NCI-H226 (cell line): Measurements from ENCODE around the gene MORC1.
"Not testable (repeated sequence)": the region's sequence is repeated elsewhere in the genome, so short reads cannot be mapped to it uniquely, and the experiment has no call there.

Source experiments
- DNase-seq: peaks from one replicate; pipeline ENCODE4 v3.0.0-alpha.2; 2015

MORC1 gene, protein sequence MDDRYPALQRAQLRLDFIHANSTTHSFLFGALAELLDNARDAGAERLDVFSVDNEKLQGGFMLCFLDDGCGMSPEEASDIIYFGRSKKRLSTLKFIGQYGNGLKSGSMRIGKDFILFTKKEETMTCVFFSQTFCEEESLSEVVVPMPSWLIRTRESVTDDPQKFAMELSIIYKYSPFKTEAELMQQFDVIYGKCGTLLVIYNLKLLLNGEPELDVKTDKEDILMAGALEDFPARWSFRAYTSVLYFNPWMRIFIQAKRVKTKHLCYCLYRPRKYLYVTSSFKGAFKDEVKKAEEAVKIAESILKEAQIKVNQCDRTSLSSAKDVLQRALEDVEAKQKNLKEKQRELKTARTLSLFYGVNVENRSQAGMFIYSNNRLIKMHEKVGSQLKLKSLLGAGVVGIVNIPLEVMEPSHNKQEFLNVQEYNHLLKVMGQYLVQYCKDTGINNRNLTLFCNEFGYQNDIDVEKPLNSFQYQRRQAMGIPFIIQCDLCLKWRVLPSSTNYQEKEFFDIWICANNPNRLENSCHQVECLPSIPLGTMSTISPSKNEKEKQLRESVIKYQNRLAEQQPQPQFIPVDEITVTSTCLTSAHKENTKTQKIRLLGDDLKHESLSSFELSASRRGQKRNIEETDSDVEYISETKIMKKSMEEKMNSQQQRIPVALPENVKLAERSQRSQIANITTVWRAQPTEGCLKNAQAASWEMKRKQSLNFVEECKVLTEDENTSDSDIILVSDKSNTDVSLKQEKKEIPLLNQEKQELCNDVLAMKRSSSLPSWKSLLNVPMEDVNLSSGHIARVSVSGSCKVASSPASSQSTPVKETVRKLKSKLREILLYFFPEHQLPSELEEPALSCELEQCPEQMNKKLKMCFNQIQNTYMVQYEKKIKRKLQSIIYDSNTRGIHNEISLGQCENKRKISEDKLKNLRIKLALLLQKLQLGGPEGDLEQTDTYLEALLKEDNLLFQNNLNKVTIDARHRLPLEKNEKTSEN

DNA sequence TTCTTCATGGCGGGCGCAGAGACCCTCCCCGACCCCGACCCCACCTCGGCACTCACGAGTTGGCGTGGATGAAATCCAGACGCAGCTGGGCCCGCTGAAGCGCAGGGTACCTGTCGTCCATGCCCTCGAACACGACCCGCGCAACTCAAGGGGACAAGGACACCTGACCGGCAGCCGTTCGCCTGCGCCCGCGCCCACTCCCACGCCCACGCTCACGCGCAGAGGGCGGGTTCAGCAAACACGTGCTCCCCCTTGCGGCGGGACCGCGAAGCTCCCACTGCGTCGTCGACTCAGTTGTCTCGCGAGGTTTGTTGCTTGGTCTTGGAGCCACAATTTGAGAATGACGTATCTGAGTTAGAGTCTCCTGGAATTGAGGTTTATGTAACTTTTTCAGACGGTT lies at the start of gene MORC1:
Gene MORC1, minus strand, starts transcription at position 196 of the 400 bp plus-strand sequence. Its CDS starts 75 bp downstream, at position 121.
- no peak for DNase-seq

DNA sequence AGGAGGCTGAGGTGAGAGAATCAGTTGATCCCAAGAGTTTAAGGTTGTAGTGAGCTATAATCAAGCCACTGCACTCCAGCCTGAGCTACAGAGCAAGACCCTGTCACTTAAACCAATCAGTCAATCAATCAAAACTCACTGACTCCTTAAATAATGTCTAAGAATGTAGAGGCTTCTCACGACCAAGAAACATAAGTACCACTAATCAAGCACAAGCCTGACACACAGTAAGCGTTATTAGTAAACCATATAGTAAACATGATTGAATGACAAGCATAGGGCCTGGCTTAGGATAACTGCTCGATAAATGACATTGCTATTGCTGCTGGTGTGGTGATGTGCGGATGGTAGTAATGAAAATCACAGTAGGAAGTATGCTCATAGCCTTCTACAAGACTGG lies 48.0 kb upstream of the MORC1 start:
- no peak for DNase-seq

DNA sequence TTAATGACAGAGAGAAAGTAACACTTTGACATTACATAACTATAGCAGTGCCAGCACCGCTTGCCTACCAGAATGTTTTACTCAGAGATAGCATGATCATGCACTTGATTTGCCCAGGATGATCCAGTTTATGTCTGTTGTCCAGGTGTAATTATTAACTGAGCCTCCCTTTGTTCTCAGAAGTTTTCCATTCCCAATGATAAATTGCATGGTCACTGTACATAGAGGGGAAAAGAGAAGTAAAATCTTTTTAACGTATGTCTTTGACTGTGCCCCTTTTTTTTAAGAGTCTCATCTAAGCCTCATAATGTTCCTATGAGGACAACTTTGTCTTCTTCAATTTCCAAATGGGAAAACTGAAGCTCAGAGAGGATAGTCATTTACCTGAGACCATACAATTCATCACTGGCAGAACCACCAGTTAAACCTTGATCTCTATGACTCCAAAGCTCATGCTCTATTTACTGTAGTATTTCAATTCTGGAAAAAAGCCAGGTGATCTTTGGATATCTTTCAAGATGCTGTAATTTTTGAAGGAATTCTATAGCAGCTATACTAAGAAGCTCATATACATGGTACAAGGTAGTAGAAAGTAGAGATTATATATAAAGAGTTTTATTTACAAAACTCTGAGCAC lies 43.7 kb upstream of the MORC1 start:
- DNase-seq, result no peak

DNA sequence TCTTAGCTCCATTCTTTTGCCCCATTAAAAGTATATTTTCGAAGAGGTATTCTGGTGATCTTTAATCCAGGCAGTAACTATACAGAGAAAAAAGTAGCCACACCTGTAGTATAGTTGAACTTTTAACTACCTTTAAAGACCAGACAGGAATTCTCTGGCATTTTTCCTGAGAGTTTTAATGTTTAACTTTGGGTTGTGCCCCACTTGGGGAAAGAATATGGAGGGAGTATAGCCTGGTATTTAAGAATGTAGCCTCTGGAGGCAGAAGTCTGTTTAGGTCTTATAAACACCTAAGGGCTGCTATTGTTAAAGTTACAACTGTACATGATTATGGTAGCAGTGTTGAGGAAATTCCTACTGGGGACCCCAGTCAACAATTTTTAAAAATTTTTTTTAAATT lies 37.9 kb upstream of the MORC1 start:
- DNase-seq, result no peak

DNA sequence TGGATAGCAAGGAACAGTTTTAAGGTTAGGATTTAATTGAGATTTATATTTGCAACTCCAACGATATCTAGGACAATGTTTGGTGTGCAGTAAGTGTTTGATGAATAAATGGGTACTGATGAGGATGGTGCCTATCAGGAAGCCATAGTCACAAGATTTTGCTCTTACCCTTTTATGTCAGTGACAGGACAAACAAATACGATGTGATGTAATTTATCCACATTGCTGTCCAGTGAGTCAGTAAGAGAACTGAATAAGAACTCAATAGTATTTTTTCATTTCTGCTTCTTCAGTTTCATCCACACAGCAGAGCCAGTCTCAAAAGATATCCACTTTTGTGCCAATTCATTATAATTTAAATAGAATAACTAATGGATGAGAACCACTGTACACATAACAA lies 37.0 kb upstream of the MORC1 start:
- no peak for DNase-seq

DNA sequence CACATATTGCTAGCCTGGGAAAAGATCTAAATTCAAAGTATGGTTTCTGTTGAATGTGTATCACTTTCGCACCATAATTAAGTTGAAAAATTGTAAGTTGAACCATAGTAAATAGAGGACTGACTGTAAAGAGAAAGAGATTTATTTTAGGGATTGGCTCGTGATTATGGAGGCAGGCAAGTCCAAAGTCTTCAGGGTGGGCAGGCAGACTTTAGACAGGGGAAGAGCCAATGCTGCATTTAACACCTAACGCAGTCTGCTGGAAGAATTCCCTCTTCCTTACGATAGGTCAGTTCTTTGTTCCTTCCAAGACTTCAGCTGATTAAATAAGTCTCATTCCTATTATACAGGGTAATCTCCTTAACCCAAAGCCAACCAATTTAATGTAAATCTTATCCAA lies 34.4 kb upstream of the MORC1 start:
- no peak for DNase-seq

DNA sequence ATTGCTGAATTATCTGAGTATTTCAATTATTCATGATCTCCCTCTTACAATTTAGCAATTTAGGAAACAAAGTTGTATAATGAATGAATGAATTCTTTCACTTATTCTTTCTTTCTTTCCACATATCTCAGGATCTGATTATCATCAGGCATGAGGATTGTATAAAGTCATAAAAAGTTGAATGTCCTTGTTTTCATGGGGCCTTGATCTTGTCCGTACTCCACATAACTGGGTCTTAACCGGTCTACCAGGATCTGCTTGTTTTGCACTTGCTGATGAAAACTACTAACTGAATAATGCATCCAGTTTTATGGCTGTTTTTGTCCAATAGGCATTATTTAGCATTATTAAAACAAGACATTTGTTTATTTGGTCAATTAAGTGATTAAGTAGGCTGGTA lies 31.1 kb upstream of the MORC1 start:
- DNase-seq, result no peak

DNA sequence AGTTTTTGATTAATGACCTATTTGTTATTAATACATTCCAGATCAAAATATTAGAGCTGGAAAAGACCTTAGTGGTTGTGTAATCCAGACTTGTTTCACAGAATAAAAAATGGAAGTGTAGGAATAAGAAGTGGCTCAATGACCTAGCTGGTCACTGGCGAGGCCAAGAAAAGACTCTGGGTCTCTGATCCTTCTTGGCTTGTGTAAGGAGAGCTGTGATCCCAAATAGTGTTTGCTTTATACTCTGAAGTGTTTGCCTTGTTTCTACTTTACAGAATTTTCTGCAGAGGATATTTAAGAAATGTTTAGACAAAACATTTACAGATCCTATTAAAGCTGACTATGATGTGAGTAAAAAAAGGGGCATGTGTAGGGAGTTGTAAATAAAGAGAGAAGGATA lies 25.7 kb upstream of the MORC1 start:
- no peak for DNase-seq

DNA sequence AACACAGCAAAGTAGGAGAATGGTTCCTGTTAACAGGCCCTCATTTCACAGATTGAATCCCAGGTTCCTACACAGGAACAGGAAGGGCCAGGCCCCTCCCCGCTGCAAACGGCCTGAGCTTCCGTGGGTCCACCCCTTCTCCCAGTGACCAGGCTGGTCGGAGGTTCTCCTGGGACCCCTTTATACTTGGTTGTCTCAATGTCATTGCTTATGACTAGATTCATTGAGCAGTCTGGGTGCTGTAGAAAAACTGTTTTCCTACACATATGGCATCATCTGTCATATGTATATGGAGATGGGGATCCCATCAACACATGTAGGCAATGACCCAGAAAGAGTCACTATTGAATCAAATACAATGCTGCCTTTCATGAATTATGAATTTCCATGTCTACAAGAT lies 22.4 kb upstream of the MORC1 start:
- no peak for DNase-seq

DNA sequence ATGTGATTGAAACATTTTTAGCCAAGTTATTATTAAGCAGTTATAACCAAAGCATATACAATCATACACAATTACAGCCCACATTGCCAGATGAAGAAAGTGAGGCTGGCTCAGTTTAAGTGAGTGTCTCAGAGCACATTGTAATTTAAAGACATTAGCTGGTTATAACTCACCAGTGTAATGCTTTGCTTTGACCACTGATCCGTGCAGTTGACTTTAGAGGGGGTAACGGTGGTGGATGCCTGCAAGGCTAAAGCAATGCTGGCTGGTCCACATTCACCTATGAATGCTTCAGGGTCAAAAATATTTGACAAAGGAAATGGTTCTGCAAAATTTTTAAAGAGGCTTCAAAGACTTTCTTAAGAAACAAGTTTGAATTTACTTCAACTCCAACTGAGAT lies 19.8 kb upstream of the MORC1 start:
- DNase-seq, result no peak

DNA sequence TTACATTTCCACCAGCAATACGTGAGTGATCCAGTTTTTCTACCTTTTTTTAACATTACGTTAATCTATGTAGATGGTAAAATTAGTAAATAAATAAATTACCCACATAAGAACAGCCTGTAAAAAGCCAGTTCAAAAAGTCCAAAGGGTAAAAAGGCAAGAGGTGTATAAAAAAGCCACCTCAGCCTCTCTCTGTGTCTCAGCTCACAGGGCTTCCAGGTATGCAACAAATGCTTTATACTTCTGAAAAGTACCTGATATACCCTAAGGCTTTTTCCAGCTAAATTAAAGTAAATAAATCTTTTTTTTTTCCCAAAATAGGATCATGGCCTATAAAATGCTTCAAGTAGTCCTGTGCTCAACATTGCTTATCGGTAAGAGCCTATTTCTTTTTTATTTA lies 18.6 kb upstream of the MORC1 start, which contains the start of gene C3orf85:
Gene C3orf85, plus strand, starts transcription at position 197 of the 400 bp plus-strand sequence. Its CDS starts 129 bp downstream, at position 326.
- DNase-seq, result no peak

DNA sequence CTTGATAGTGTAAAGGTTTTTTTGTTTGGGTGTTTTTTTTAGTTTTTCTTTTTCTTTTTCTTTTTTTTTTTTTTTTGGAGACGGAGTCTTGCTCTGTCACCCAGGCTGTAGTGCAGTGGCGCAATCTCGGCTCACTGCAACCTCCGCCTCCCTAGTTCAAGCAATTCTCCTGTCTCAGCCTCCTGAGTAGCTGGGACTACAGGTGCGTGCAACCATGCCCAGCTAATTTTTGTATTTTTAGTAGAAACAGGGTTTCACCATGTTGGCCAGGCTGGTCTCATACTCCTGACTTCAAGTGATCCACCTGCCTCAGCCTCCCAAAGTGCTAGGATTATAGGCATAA lies 15.5 kb upstream of the MORC1 start:
- DNase-seq, result not testable (repeated sequence)

DNA sequence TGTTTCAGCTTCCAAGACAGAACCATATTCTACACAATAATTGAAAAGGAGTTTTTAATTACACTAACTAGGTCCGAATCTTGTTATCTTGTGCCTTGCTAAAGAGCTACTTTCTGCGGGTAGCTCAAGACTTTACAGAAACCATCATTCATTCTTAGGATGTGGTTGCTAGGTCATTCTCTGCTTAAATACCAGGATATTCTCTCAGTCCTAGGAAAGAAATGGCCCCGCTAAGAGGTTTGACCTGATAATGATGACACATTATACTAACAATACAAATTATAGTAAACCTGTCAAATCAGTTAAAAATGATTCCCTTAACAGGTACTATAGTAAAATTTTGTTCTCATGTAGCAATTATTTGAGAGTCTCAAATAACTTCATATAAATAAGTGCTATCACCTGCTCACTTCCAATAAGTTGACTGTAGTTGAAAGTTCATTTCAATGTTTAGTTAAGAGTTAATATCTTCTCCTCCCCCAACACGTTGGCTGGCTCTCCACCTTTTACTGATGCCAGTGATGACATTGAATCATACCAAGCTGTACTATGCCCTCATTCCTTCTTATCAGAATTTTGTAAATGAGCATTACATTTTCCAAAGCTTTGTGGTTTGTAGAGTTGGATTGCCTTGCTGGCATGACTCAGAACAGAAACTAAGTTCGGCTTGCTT lies 15.0 kb upstream of the MORC1 start:
- DNase-seq, result peak; percentile 89

DNA sequence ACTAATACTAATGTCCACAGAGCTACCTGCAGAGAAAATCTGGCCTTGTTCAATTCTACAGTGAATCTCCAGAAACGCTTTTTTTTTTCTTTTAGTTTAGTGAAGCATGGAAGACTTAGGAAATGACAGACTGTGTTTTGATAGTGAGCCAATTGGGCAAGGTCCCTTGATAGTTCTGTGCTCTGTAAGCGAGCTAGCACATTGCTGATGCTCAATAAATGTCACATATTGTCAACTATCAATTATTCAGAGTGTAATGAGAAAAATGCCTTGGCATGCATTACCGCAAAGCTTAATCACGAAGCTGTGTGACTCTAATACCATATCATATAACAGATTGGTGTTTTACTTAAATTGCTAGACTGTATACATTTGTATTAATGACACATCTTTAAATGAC lies 13.3 kb upstream of the MORC1 start:
- DNase-seq, result no peak

DNA sequence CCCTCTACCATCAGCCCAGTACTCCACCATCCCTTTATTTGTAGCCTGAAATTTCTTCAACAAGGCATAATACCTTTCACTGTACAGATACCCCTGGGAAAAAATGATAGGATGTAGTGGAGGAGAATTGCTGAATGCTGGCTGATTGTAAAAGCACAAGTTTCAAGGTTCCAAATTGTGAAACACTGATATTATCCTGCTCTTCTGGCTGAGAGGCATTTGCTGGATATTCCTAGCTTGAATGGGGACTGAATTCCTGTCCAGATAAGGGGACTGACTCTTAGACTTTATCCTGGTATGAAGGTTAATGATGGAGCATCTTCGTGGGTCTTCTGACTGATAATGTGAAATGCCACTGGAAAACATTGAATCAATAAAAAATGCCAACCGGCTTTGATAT lies 9.6 kb upstream of the MORC1 start:
- DNase-seq, result no peak

DNA sequence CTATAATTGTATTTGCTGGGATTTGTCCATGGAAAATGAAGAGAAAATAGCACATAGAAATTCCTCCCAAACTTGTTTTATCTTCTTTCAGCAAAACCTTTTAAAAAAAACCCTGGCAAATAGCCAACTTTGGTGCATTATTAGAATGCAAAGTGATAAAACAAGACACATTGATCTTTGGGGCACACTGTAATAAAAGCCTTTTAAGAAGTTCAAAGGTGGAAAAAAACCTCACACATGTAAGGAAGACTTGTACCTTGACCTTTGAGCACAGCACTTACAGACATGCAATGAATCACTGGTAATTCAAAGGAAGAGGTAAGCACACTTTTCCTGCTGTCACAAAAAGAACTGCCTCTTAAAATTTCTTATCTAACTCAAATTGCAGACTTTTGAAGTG lies 8.0 kb upstream of the MORC1 start:
- DNase-seq, result no peak

DNA sequence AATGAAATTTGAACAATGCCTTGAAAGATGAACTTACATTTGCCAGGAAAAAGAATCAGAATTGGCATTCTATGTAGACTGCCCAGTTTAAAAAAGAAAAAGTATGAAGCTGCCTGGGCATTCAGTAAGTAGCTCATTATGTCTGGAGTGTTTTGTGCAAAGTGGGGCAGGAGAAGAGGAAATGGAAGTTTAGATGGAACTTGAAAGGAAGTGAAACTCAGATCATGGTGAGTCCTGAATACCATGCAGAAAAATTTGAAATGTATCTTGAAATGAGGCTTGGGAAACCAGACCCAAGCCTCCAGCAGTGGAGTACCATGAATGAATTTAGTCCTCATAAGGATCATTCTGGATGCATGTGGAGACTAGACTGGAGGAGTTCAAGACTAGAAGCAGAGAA lies 4.8 kb upstream of the MORC1 start:
- no peak for DNase-seq

DNA sequence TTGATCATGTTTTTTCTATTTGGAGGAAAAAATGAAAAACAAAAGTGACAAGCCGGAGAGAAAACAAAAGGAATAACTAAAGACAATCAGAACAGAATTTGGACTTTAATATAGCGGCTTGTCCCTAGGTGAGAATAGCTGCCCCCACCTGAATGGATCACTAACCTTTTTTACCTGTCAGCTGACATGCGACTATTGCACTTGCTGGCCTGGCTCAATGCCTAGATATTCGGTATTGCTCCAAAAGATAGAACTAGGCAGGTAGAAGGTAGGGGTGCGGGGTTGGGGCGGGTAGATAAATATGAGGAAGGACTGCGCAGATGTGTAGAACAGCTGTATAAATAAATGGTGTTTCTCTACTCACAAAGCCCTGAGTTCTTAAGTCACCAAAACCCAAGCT lies 650 bp upstream of the MORC1 start:
- no peak for DNase-seq

DNA sequence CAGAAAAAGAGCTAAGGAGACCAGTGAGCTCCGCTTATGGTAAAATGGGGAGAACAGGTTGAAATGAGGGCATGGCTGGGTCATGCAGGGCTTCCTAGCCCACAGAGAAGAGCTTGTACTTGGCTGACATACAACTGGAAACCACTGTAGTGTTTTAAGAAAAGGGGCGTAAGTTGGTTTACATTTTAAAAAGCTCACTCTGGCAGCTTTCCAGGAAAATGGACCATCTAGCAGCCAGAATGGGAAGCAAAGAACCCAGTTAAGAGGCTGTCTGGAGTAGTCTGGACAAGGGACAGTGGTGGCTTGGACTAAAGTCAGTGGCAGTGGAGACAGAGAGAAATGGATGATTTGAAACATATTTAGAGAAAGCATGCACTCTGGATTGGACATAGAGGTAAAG lies 1.9 kb downstream of the MORC1 start:
- no peak for DNase-seq

DNA sequence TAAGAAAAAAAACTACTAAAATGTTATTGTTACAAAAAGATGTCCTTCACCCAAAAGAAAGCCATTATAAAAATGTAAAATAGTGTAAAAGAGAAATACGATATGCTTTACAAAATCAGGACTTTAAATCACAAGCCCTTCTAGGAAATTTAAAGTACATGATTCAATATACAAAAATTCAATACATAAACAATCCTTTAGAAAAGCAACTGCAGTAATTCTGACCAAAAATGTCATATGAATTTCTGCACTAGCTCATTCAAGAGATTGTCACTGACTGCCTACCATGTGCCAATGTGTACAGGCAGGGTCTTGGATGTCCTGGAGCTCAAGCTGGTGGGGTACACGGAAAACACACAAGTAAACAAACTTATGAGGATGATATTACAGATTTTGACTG lies 2.5 kb downstream of the MORC1 start:
- no peak for DNase-seq

DNA sequence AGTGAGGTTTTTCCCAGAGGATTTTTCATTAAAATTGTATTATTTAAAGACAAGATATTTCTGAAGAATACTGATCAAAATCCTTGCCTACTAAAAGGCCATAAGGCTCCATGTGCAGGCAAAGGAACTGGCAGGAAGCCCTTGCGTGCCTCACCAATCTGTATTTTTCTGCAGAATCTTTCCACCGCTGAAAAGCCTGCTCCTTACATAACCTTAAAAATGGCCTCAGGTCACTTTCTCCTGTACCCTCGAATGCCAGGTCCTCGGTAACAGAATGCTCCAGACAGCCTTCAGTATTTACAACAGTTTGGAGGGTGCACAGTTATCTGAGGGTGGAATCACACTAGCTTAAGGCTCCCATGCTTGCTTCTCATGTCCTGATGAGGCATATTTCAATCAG lies 3.2 kb downstream of the MORC1 start:
- no peak for DNase-seq

DNA sequence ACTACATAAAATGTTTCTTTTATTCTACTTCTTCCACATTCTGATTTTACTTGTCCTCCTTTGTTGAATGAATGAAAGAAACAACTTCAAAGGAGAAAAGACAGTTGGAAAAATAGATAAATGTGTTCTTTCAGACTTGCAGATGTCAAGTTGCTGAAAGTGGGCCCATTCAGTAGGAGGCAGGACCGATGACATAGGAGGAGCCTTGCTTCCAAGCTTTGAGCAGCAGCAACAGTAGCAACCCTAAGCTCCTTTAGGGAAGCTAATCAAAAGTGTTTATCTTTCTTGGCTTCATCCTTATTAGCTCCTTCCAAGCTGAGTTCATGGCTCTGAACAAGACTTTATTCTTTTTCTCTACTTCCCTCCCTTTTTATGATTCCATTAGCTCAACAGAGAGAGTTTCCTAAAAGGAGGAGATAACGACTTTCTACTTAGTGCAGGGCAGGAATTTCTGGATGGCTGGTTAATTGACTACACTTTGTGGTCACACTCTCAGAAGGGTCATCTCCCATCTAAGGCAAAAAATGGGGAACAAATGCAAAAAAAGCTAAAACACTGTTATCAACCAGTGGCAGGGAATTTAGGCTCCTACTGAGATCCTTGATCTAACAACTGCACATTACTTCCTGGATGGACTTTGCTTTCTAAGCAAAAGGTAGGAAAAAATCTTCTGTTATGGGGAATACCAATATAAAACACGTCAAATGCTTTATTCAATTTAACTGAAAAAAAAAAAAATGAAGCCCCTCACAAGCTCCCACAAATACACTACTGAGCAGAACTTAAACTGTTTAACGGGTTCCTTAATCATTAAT lies 4.8 kb downstream of the MORC1 start:
- DNase-seq, result no peak
